Loucy (cell line): ENCODE measurements around the gene UFD1.

ENCODE experiments used
- H2AFZ ChIP-seq: fragments of 200-600 bp; sonication (generic); 2 replicates; pipeline ENCODE4 v1.6.0; 2016; ENCODE audit warnings: antibody characterized with exemption, mild to moderate bottlenecking, low read length, moderate library complexity
- H3F3A ChIP-seq: fragments of 200-600 bp; 2 replicates; pipeline ENCODE4 v1.6.0; 2016; ENCODE audit warnings: antibody characterized with exemption, low read depth, mild to moderate bottlenecking
- H3K27me3 ChIP-seq: fragments of 200-600 bp; sonication (generic); 2 replicates; pipeline ENCODE4 v1.6.1; 2014; ENCODE audit warnings: low read length, mild to moderate bottlenecking; ENCODE audit not compliant: insufficient read depth, poor library complexity, severe bottlenecking
- H3K36me3 ChIP-seq: fragments of 200-600 bp; sonication (generic); 2 replicates; pipeline ENCODE4 v1.6.1; 2016; ENCODE audit warnings: low read length; ENCODE audit not compliant: insufficient read depth
- H3K4me1 ChIP-seq: fragments of 200-600 bp; sonication (generic); 2 replicates; pipeline ENCODE4 v1.5.1; 2014; ENCODE audit warnings: low read length, mild to moderate bottlenecking; ENCODE audit not compliant: insufficient read depth, poor library complexity, severe bottlenecking
- H3K4me2 ChIP-seq: fragments of 200-600 bp; sonication (generic); 2 replicates; pipeline ENCODE4 v1.6.0; 2014; ENCODE audit warnings: antibody characterized with exemption, low read length, low read depth, mild to moderate bottlenecking; ENCODE audit not compliant: poor library complexity, severe bottlenecking
- H3K4me3 ChIP-seq: fragments of 200-600 bp; sonication (generic); 2 replicates; pipeline ENCODE4 v1.5.1; 2014; ENCODE audit warnings: low read length, mild to moderate bottlenecking, mixed read lengths; ENCODE audit not compliant: poor library complexity, severe bottlenecking
- H3K79me2 ChIP-seq: fragments of 200-600 bp; sonication (generic); 2 replicates; pipeline ENCODE4 v1.6.1; 2014; ENCODE audit warnings: low read length; ENCODE audit not compliant: insufficient read depth
- H3K9ac ChIP-seq: fragments of 200-600 bp; sonication (generic); 2 replicates; pipeline ENCODE4 v1.6.0; 2014; ENCODE audit warnings: mild to moderate bottlenecking, low read depth, low read length, moderate library complexity; ENCODE audit not compliant: poor library complexity, severe bottlenecking
- H3K9me2 ChIP-seq: fragments of 200-600 bp; sonication (generic); replicated peaks from 2 replicates; pipeline ENCODE4 v1.6.1; 2016; ENCODE audit warnings: low read depth, low read length, mixed read lengths
- H3K9me3 ChIP-seq: fragments of 200-600 bp; sonication (generic); 2 replicates; pipeline ENCODE4 v1.6.1; 2014; ENCODE audit warnings: mild to moderate bottlenecking, antibody characterized with exemption, low read length, low read depth; ENCODE audit not compliant: insufficient read depth
- H4K20me1 ChIP-seq: fragments of 200-600 bp; sonication (generic); 2 replicates; pipeline ENCODE4 v1.6.0; 2014; ENCODE audit warnings: antibody characterized with exemption, low read length, mild to moderate bottlenecking; ENCODE audit not compliant: insufficient read depth, poor library complexity, severe bottlenecking
- CTCF ChIP-seq: fragments of 200-600 bp; sonication (generic); conservative IDR thresholded peaks from 2 replicates; pipeline ENCODE4 v1.5.1; 2014; ENCODE audit warnings: mild to moderate bottlenecking, antibody characterized with exemption, low read length
- EZH2phosphoT487 ChIP-seq: fragments of 200-600 bp; IDR thresholded peaks from 2 replicates; pipeline ENCODE4 v1.6.1; 2018; ENCODE audit warnings: antibody characterized with exemption, mild to moderate bottlenecking, moderate library complexity, borderline replicate concordance

UFD1 gene

GRCh38 chr22:19467912-19468311 is 11.1 kb downstream of the UFD1 start:
- no peaks in the 10 kb centered on the region for H3K27me3 ChIP-seq
- H3K4me3 ChIP-seq: no peak overlapping the region
- H3F3A ChIP-seq: no peaks in the 10 kb centered on the region
- no peaks in the 10 kb centered on the region for H3K4me1 ChIP-seq
- H3K79me2 ChIP-seq: no peaks in the 10 kb centered on the region
- H3K9me3 ChIP-seq: no peaks in the 10 kb centered on the region
- TF ChIP-seq CTCF: no peak
- TF ChIP-seq EZH2phosphoT487: no peak
- no peak overlapping the region for H3K4me2 ChIP-seq
- H4K20me1 ChIP-seq: no peaks in the 10 kb centered on the region
- no peak overlapping the region for H3K9ac ChIP-seq
- H3K36me3 ChIP-seq: peaks cover 93% of the 10 kb centered on the region; the same call in 1 of the 2 replicates
- H2AFZ ChIP-seq: no peak overlapping the region
- no peaks in the 10 kb centered on the region for H3K9me2 ChIP-seq

GRCh38 chr22:19466848-19467752 is 11.9 kb downstream of the UFD1 start:
- Histone ChIP-seq H3K9ac (no peak overlapping the region), H3K4me2 (no peak overlapping the region), H3F3A (no peaks in the 10 kb centered on the region), H3K9me2 (no peaks in the 10 kb centered on the region), H2AFZ (no peak overlapping the region), H3K4me1 (no peaks in the 10 kb centered on the region), H3K9me3 (no peaks in the 10 kb centered on the region), H3K79me2 (no peaks in the 10 kb centered on the region), H4K20me1 (no peaks in the 10 kb centered on the region), H3K36me3 (peaks cover 86% of the 10 kb centered on the region; the same call in 1 of the 2 replicates), H3K4me3 (no peak overlapping the region), H3K27me3 (no peaks in the 10 kb centered on the region)
- no peak for TF ChIP-seq EZH2phosphoT487
- no peak for TF ChIP-seq CTCF

GRCh38 chr22:19466126-19466716 is 12.8 kb downstream of the UFD1 start:
- Histone ChIP-seq H3K79me2 (no peaks in the 10 kb centered on the region), H3K36me3 (peaks cover 81% of the 10 kb centered on the region; the same call in 1 of the 2 replicates), H3K27me3 (no peaks in the 10 kb centered on the region), H3K4me2 (no peak overlapping the region), H3K9me2 (no peaks in the 10 kb centered on the region), H3K4me1 (no peaks in the 10 kb centered on the region), H3K9me3 (no peaks in the 10 kb centered on the region), H4K20me1 (no peaks in the 10 kb centered on the region), H3K4me3 (no peak overlapping the region), H3F3A (no peaks in the 10 kb centered on the region), H3K9ac (no peak overlapping the region), H2AFZ (no peak overlapping the region)
- TF ChIP-seq CTCF: no peak
- TF ChIP-seq EZH2phosphoT487: no peak
